GM21786 (cell line): Measurements from ENCODE around the gene KIF1A.

Source experiments
- ATAC-seq: cut with Tn5 transposase; IDR thresholded peaks from one replicate; pipeline ENCODE4 v1.9.1; 2021; ENCODE audit not compliant: unreplicated experiment

The KIF1A gene

GRCh38 chr2:240819858-240820606 is at the start of gene KIF1A:
KIF1A (minus strand) TSS chr2:240820219; CDS start chr2:240797752, 22,467 bp downstream.
- ATAC-seq = no peak

- ATAC-seq = no peak
Measured at GRCh38 chr2:240869109-240869955, 49.3 kb upstream of the KIF1A start.

- no peak for ATAC-seq
Measured at GRCh38 chr2:240868286-240869108, 48.5 kb upstream of the KIF1A start, which contains the start of gene AGXT. AGXT (plus strand) TSS chr2:240868824; CDS start chr2:240868866, 42 bp downstream.

- no peak for ATAC-seq
Measured at GRCh38 chr2:240865391-240865790, 45.4 kb upstream of the KIF1A start.

- no peak for ATAC-seq
Measured at GRCh38 chr2:240864475-240864874, 44.5 kb upstream of the KIF1A start.

GRCh38 chr2:240861547-240861946 is 41.5 kb upstream of the KIF1A start:
- no peak for ATAC-seq

GRCh38 chr2:240858871-240859270 is 38.9 kb upstream of the KIF1A start:
- no peak for ATAC-seq

GRCh38 chr2:240858321-240858720 is 38.3 kb upstream of the KIF1A start:
- ATAC-seq = no peak

GRCh38 chr2:240857039-240858008 is 37.3 kb upstream of the KIF1A start:
- ATAC-seq = no peak

GRCh38 chr2:240856151-240856980 is 36.3 kb upstream of the KIF1A start:
- ATAC-seq = no peak

- ATAC-seq = no peak
Measured at GRCh38 chr2:240855670-240856069, 35.7 kb upstream of the KIF1A start.

- no peak for ATAC-seq
Measured at GRCh38 chr2:240852671-240853314, 32.8 kb upstream of the KIF1A start.

GRCh38 chr2:240851078-240851991 is 31.3 kb upstream of the KIF1A start:
- ATAC-seq = peak; percentile 47

- ATAC-seq = no peak
Measured at GRCh38 chr2:240850756-240851077, 30.7 kb upstream of the KIF1A start.

GRCh38 chr2:240850026-240850425 is 30.0 kb upstream of the KIF1A start:
- ATAC-seq = no peak

GRCh38 chr2:240848900-240849680 is 29.1 kb upstream of the KIF1A start:
- no peak for ATAC-seq

- no peak for ATAC-seq
Measured at GRCh38 chr2:240847817-240848216, 27.8 kb upstream of the KIF1A start.
